ENCODE measurements around the gene TMEM8B.

DNA sequence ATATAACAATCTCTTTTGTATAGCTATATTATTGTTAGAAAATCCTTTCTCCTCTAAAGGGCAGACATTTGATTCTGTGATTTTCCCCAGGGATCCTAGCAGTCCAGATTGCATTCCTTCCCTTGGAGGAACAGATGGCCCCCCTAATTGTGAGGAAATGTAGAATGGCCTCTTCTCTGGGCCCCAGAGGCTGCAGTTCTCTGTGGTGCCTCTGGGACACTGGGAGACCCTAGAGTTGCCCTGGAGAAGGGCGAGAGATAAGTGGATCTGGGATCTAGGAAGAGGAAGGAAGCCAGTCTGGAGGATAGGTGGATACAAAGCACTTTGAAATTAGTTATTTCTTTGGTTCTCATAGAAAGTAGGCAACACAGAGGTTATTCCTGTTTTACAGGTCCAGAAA is 12.3 kb upstream of the TMEM8B start:
- TF ChIP-seq, protein P1, sequence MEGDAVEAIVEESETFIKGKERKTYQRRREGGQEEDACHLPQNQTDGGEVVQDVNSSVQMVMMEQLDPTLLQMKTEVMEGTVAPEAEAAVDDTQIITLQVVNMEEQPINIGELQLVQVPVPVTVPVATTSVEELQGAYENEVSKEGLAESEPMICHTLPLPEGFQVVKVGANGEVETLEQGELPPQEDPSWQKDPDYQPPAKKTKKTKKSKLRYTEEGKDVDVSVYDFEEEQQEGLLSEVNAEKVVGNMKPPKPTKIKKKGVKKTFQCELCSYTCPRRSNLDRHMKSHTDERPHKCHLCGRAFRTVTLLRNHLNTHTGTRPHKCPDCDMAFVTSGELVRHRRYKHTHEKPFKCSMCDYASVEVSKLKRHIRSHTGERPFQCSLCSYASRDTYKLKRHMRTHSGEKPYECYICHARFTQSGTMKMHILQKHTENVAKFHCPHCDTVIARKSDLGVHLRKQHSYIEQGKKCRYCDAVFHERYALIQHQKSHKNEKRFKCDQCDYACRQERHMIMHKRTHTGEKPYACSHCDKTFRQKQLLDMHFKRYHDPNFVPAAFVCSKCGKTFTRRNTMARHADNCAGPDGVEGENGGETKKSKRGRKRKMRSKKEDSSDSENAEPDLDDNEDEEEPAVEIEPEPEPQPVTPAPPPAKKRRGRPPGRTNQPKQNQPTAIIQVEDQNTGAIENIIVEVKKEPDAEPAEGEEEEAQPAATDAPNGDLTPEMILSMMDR (conservative IDR thresholded peaks at IDR 0.05; ENCODE audit: low read length): peak; percentile 41; the same call in 1 of the 2 replicates
- no peak for TF ChIP-seq EZH2phosphoT487 (IDR thresholded peaks at IDR 0.05; ENCODE audit: borderline replicate concordance)

All from Loucy (cell line).